Gastroesophageal sphincter (tissue), 4 donors: ENCODE data around the gene CSNK1G3. TPM values are rescaled to one million over a fixed set of nuclear protein-coding genes. Genes with fewer than 3 reads are reported as not detected.

Experiments
- ATAC-seq: fragments of 150-250 bp; one replicate; pipeline ENCODE4 v1.9.1; 2016; ENCODE audit warnings: mild to moderate bottlenecking, moderate library complexity
- H3K27ac ChIP-seq, 4 donors: fragments of 200-600 bp; sonication (generic) in 3 of 4; 1 replicate in 3 of 4; 2 replicates in 1 of 4; pipeline ENCODE4 v1.5.1; 2016 to 2019
- H3K27me3 ChIP-seq: fragments of 200-600 bp; sonication (generic); one replicate; pipeline ENCODE4 v1.5.1; 2019
- H3K36me3 ChIP-seq, 2 donors: fragments of 200-600 bp; sonication (generic); one replicate each; pipeline ENCODE4 v1.5.1; 2019; ENCODE audit warnings: control low read depth in 1 of 2
- H3K4me1 ChIP-seq, 3 donors: fragments of 200-600 bp; sonication (generic); 1 replicate in 2 of 3; 2 replicates in 1 of 3; pipeline ENCODE4 v1.5.1; 2016 to 2019; ENCODE audit warnings: control low read depth in 2 of 3
- H3K4me3 ChIP-seq, 2 donors: fragments of 200-600 bp; sonication (generic); one replicate each; pipeline ENCODE4 v1.5.1; 2019; ENCODE audit warnings: mild to moderate bottlenecking in 1 of 2, moderate library complexity in 1 of 2
- H3K9me3 ChIP-seq, 3 donors: fragments of 200-600 bp; sonication (generic); one replicate each; pipeline ENCODE4 v1.5.1; 2017 to 2019; ENCODE audit warnings: control low read depth in 2 of 3
- CTCF ChIP-seq, 4 experiments: fragments of 200-600 bp in 2 of 4; fragments of 450-650 bp in 2 of 4; sonication (generic) in 1 of 4; IDR thresholded peaks; one replicate each; pipeline ENCODE4 v1.5.1; 2017 to 2019; ENCODE audit warnings: antibody characterized with exemption in 4 of 4, mild to moderate bottlenecking in 2 of 4, moderate library complexity in 2 of 4
- EP300 ChIP-seq: sonication (generic); formaldehyde crosslinking; IDR thresholded peaks from one replicate; pipeline ENCODE4 v1.6.1; 2017; ENCODE audit warnings: antibody characterized with exemption, mild to moderate bottlenecking
- POLR2A ChIP-seq, 2 donors: fragments of 450-650 bp; IDR thresholded peaks; one replicate each; pipeline ENCODE4 v1.6.1; 2017; ENCODE audit warnings: antibody characterized with exemption in 2 of 2, mild to moderate bottlenecking in 2 of 2, moderate library complexity in 1 of 2
- POLR2AphosphoS5 ChIP-seq: sonication (generic); formaldehyde crosslinking; IDR thresholded peaks from one replicate; pipeline ENCODE4 v1.6.1; 2017; ENCODE audit warnings: antibody characterized with exemption
- WGBS, 2 donors: methylation state at CpG; one replicate each; pipeline ENCODE4 v1.1.5; 2018; ENCODE audit warnings: low coverage in 1 of 2; 5-methylcytosine and 5-hydroxymethylcytosine counted together
- total RNA-seq, 4 donors: library from RNA; depleted of rRNA; stranded (reverse); fragments of >200 nt; gene quantifications; one replicate each; pipeline ENCODE4 v1.1.0, GENCODE V29; 2016

CSNK1G3 gene
- total RNA-seq, 4 donors from 2014 or later, result 42.8 to 65.0 (median 55.6) TPM

- no peak for ATAC-seq
Measured at GRCh38 chr5:123524146-123524545, 12.2 kb downstream of the CSNK1G3 start.

GRCh38 chr5:123527190-123527589, 15.2 kb downstream of the CSNK1G3 start:
- Histone ChIP-seq H3K27ac (no peak overlapping the region), H3K4me3 (no peak overlapping the region), H3K27me3 (no peaks in the 10 kb centered on the region), H3K9me3 (no peaks in the 10 kb centered on the region), H3K4me1 (peaks cover 2 to 47% (median 13%) of the 10 kb centered on the region in 3 donors), H3K36me3 (no peaks in the 10 kb centered on the region)
- ATAC-seq, result no peak
- TF ChIP-seq POLR2AphosphoS5, result no peak
- no peak for TF ChIP-seq POLR2A (IDR thresholded peaks at IDR 0.05)
- TF ChIP-seq CTCF (IDR thresholded peaks at IDR 0.05), result no peak
- TF ChIP-seq EP300, result no peak

More at GRCh38 chr5:123524146-123524545, 12.2 kb downstream of the CSNK1G3 start:
- no peak overlapping the region for H3K4me3 ChIP-seq
- no peaks in the 10 kb centered on the region for H3K27me3 ChIP-seq
- H3K4me1 ChIP-seq, result peaks cover 2 to 41% (median 13%) of the 10 kb centered on the region in 3 donors
- H3K9me3 ChIP-seq, result no peaks in the 10 kb centered on the region
- WGBS, 2 donors, result 34 to 37% methylated on average over 3 to 4 of the region's 4 CpGs
- H3K27ac ChIP-seq, result no peak overlapping the region
- TF ChIP-seq POLR2AphosphoS5 (no peak), EP300 (no peak), POLR2A (IDR thresholded peaks at IDR 0.05) (no peak), CTCF (IDR thresholded peaks at IDR 0.05) (no peak)
- no peaks in the 10 kb centered on the region for H3K36me3 ChIP-seq

DNA sequence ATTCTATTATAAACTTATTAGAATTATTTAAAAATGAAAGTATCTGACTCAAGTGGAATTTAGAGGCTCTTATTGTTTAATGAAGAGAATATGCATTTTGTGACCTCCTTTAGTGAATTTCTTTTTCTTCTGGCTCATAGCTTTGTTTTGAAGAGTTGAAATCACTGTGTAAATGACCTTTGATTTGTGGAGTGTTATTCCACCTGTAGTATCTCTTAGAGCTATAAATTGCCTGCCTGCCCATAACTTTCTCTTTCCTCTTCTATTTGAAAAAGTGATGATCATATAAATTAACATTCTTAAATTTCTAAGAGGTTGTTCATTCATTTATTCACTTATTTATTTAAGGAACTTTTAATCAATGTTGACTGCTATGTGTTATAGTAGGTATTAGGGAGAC, 16.1 kb downstream of the CSNK1G3 start:
- Histone ChIP-seq H3K9me3 (no peaks in the 10 kb centered on the region), H3K27me3 (no peaks in the 10 kb centered on the region), H3K36me3 (no peaks in the 10 kb centered on the region), H3K4me1 (peaks cover 2 to 45% (median 13%) of the 10 kb centered on the region in 3 donors), H3K27ac (no peak overlapping the region), H3K4me3 (no peak overlapping the region)
- no peak for ATAC-seq
- TF ChIP-seq POLR2AphosphoS5, result no peak
- no peak for TF ChIP-seq CTCF (IDR thresholded peaks at IDR 0.05)

DNA sequence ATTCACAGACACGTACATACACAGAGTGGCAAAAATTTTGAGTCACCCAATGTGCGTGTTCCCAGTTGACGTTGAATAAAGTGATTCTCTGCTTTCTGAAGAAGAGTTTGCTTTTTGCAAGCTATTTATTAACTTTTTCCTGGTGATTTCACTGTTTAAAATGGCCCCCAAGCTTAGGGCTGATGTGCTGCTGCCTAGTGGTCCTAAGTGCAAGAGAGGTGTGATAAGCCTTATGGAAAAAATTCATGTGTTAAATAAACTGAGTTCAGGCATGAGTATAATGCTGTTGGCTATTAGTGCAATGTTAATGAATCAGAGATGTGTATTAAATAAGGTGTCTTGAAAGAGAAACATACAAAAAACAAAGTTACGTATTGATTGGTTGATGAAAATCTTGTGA, 16.9 kb downstream of the CSNK1G3 start:
- H3K36me3 ChIP-seq, result no peaks in the 10 kb centered on the region
- H3K4me1 ChIP-seq, result peaks cover 2 to 43% (median 10%) of the 10 kb centered on the region in 3 donors
- TF ChIP-seq EP300 (no peak), CTCF (IDR thresholded peaks at IDR 0.05) (no peak), POLR2A (IDR thresholded peaks at IDR 0.05) (no peak), POLR2AphosphoS5 (no peak)
- no peaks in the 10 kb centered on the region for H3K27me3 ChIP-seq
- no peak for ATAC-seq
- no peak overlapping the region for H3K27ac ChIP-seq
- H3K9me3 ChIP-seq, result no peaks in the 10 kb centered on the region
- no peak overlapping the region for H3K4me3 ChIP-seq
- WGBS, 2 donors, result 94 to 100% methylated on average over 4 of the region's 4 CpGs

DNA sequence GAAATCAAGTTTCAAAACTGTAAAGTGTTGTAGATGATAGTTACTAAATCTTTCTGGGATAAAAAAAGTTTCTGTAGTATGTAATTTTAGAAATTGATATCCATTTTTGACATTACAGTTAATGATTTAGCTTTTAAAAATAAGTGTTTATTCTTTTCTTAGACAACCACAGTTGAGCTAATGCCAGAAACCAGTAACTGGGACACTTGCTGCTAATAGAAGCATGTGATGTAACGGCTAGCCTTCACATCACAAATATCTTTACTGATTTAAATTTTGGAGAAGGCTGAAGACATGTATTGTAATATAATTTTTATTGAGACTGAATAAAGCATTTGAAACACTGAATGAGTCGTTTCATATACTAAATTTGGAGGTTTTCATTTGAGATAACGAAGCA, 18.8 kb downstream of the CSNK1G3 start:
- ATAC-seq, result no peak
- WGBS, 2 donors, result 51 to 60% methylated on average over 3 of the region's 3 CpGs
- H3K36me3 ChIP-seq, result no peaks in the 10 kb centered on the region
- no peaks in the 10 kb centered on the region for H3K9me3 ChIP-seq
- no peaks in the 10 kb centered on the region for H3K27me3 ChIP-seq
- H3K4me1 ChIP-seq, result peaks cover 0 to 32% (median 0%) of the 10 kb centered on the region in 3 donors
- no peak overlapping the region for H3K27ac ChIP-seq
- no peak for TF ChIP-seq EP300
- no peak for TF ChIP-seq POLR2A (IDR thresholded peaks at IDR 0.05)
- no peak for TF ChIP-seq CTCF (IDR thresholded peaks at IDR 0.05)
- no peak for TF ChIP-seq POLR2AphosphoS5
- no peak overlapping the region for H3K4me3 ChIP-seq
